Measurements from ENCODE around the gene GPAT3.
"Not testable (repeated sequence)": the region's sequence is repeated elsewhere in the genome, so short reads cannot be mapped to it uniquely, and the experiment has no call there.

The GPAT3 gene

GRCh38 chr4:83591730-83592129, 55.8 kb downstream of the GPAT3 start:
- no peak for FAIRE-seq
- DNase-seq (ENCODE audit: insufficient read length, low spot score): no peak

- no peak for DNase-seq (ENCODE audit: insufficient read length, low spot score)
- peak; percentile 85 for FAIRE-seq
Observed at GRCh38 chr4:83599183-83599582, 63.3 kb downstream of the GPAT3 start.

- no peak for FAIRE-seq
Observed at GRCh38 chr4:83603129-83603528, 67.2 kb downstream of the GPAT3 start.

GRCh38 chr4:83604321-83604720, 68.4 kb downstream of the GPAT3 start:
- DNase-seq (ENCODE audit: insufficient read length, low spot score) (no peak), FAIRE-seq (no peak)

More at GRCh38 chr4:83603129-83603528, 67.2 kb downstream of the GPAT3 start:
- DNase-seq (ENCODE audit: insufficient read length, low spot score): no peak

GRCh38 chr4:83605210-83605609, 69.3 kb downstream of the GPAT3 start:
- FAIRE-seq (no peak), DNase-seq (ENCODE audit: insufficient read length, low spot score) (no peak)

- FAIRE-seq (peak; percentile 26), DNase-seq (ENCODE audit: insufficient read length, low spot score) (no peak)
Observed at GRCh38 chr4:83605744-83606172, 69.8 kb downstream of the GPAT3 start.

GRCh38 chr4:83606460-83606859, 70.6 kb downstream of the GPAT3 start:
- FAIRE-seq (no peak), DNase-seq (ENCODE audit: insufficient read length, low spot score) (no peak)

GRCh38 chr4:83606898-83607297, 71.0 kb downstream of the GPAT3 start:
- FAIRE-seq (no peak), DNase-seq (ENCODE audit: insufficient read length, low spot score) (no peak)

- DNase-seq (ENCODE audit: insufficient read length, low spot score) (no peak), FAIRE-seq (no peak)
Observed at GRCh38 chr4:83609365-83609764, 73.5 kb downstream of the GPAT3 start.

GRCh38 chr4:83610729-83611128, 74.8 kb downstream of the GPAT3 start:
- no peak for DNase-seq (ENCODE audit: insufficient read length, low spot score)
- no peak for FAIRE-seq

- DNase-seq (ENCODE audit: insufficient read length, low spot score) (no peak), FAIRE-seq (no peak)
Observed at GRCh38 chr4:83613023-83613422, 77.1 kb downstream of the GPAT3 start.

GRCh38 chr4:83613994-83614393, 78.1 kb downstream of the GPAT3 start:
- DNase-seq (ENCODE audit: insufficient read length, low spot score) (no peak), FAIRE-seq (no peak)

GRCh38 chr4:83616252-83616651, 80.3 kb downstream of the GPAT3 start:
- FAIRE-seq: no peak
- DNase-seq (ENCODE audit: insufficient read length, low spot score): no peak

GRCh38 chr4:83617371-83618035, 81.6 kb downstream of the GPAT3 start:
- no peak for DNase-seq (ENCODE audit: insufficient read length, low spot score)
- FAIRE-seq: no peak

- FAIRE-seq (no peak), DNase-seq (ENCODE audit: insufficient read length, low spot score) (no peak)
Observed at GRCh38 chr4:83618431-83618830, 82.5 kb downstream of the GPAT3 start.

GRCh38 chr4:83618991-83619645, 83.2 kb downstream of the GPAT3 start:
- no peak for DNase-seq (ENCODE audit: insufficient read length, low spot score)
- FAIRE-seq: no peak

- DNase-seq (ENCODE audit: insufficient read length, low spot score); FAIRE-seq: not testable (repeated sequence)
Observed at GRCh38 chr4:83622127-83622526, 86.2 kb downstream of the GPAT3 start.

- FAIRE-seq: no peak
- DNase-seq (ENCODE audit: insufficient read length, low spot score): no peak
Observed at GRCh38 chr4:83625821-83626220, 89.9 kb downstream of the GPAT3 start.

- DNase-seq (ENCODE audit: insufficient read length, low spot score) (no peak), FAIRE-seq (no peak)
Observed at GRCh38 chr4:83626245-83626836, 90.4 kb downstream of the GPAT3 start.

- FAIRE-seq: no peak
- DNase-seq (ENCODE audit: insufficient read length, low spot score): no peak
Observed at GRCh38 chr4:83629945-83630721, 94.2 kb downstream of the GPAT3 start.

- DNase-seq (ENCODE audit: insufficient read length, low spot score) (no peak), FAIRE-seq (no peak)
Observed at GRCh38 chr4:83631066-83631465, 95.2 kb downstream of the GPAT3 start.
